HCT116 (cell line): ENCODE data around the gene NUMB. TPM values are rescaled to one million over a fixed set of nuclear protein-coding genes. Genes with fewer than 3 reads are reported as not detected.

Experiments
- ATAC-seq: fragments of 200-7000 bp; cut with Tn5 transposase; 2 replicates; pipeline ENCODE4 v1.9.1; 2020; ENCODE audit warnings: mild to moderate bottlenecking, moderate library complexity
- BruUV-seq: library from RNA; stranded (reverse); fragments of 400-500 nt; replicated peaks from 2 replicates; lab custom pipeline; 2021; lab: Mats Ljungman, UMichigan
- CTCF ChIA-PET: fragments of 300-600 bp; sonication (Branson Sonifier 250); formaldehyde crosslinking; loops from one replicate; lab custom pipeline; 2021; ENCODE audit warnings: antibody characterized with exemption; lab: Charles Lee
- POLR2A ChIA-PET: fragments of 300-600, 350-600 bp; sonication (Branson Sonifier 250); formaldehyde crosslinking; loops from one replicate; lab custom pipeline; 2021; ENCODE audit warnings: antibody characterized with exemption; lab: Charles Lee
- RAD21 ChIA-PET, 2 experiments: fragments of 300-600 bp; sonication (Branson Sonifier 250); formaldehyde crosslinking; loops; one replicate each; lab custom pipeline; 2023; ENCODE audit warnings: low total read pairs in 2 of 2; ENCODE audit not compliant: uncharacterized antibody in 2 of 2, unreplicated experiment in 2 of 2, low non-redundant PET in 1 of 2; lab: Charles Lee
- DNase-seq: peaks from one replicate; pipeline ENCODE4 v3.0.0-alpha.2; 2010; ENCODE audit warnings: low read depth, low spot score
- H2AFZ ChIP-seq: fragments of 200-600 bp; shearing (Covaris generic), sonication (generic); 2 replicates; pipeline ENCODE4 v1.6.1; 2017; ENCODE audit warnings: low read depth, mixed run types, mixed read lengths, antibody characterized with exemption, low read length; ENCODE audit not compliant: poor library complexity, severe bottlenecking
- H3K27ac ChIP-seq: 2 replicates; pipeline ENCODE4 v1.5.1; 2012; ENCODE audit warnings: low read depth, low read length
- H3K27me3 ChIP-seq: fragments of 200-600 bp; sonication (generic); 2 replicates; pipeline ENCODE4 v1.6.1; 2016; ENCODE audit warnings: mixed run types, low read length, mixed read lengths; ENCODE audit not compliant: insufficient read depth
- H3K36me3 ChIP-seq, 2 experiments: fragments of 200-500 bp in 1 of 2; fragments of 200-600 bp in 1 of 2; sonication (Bioruptor generic) in 1 of 2; sonication (generic) in 1 of 2; 2 replicates each; pipeline versions ENCODE4 v1.5.1 to v1.6.1; 2014 to 2016; ENCODE audit warnings: low read length in 2 of 2, inconsistent platforms in 1 of 2, mixed read lengths in 1 of 2, mixed run types in 1 of 2; ENCODE audit not compliant: insufficient read depth in 2 of 2, control insufficient read depth in 1 of 2
- H3K4me1 ChIP-seq, 2 experiments: fragments of 200-600 bp in 1 of 2; sonication (generic) in 1 of 2; 2 replicates each; pipeline versions ENCODE4 v1.5.1 to v1.6.1; 2012 to 2017; ENCODE audit warnings: low read length in 2 of 2, inconsistent platforms in 1 of 2, mild to moderate bottlenecking in 1 of 2, mixed read lengths in 1 of 2, mixed run types in 1 of 2, moderate library complexity in 1 of 2; ENCODE audit not compliant: insufficient read depth in 2 of 2, control insufficient read depth in 1 of 2
- H3K4me2 ChIP-seq: fragments of 200-600 bp; sonication (generic); 2 replicates; pipeline ENCODE4 v1.6.1; 2017; ENCODE audit warnings: mixed run types, low read length, mixed read lengths
- H3K4me3 ChIP-seq, 2 experiments: fragments of 200-600 bp in 1 of 2; sonication (generic) in 1 of 2; replicated peaks in 1 of 2; 2 replicates each; pipeline ENCODE4 v1.5.1; 2011 to 2016; ENCODE audit warnings: low read length in 2 of 2, control low read depth in 1 of 2, low read depth in 1 of 2, mild to moderate bottlenecking in 1 of 2, mixed read lengths in 1 of 2, mixed run types in 1 of 2
- H3K79me2 ChIP-seq: fragments of 200-600 bp; sonication (generic); 2 replicates; pipeline ENCODE4 v1.6.1; 2017; ENCODE audit warnings: mild to moderate bottlenecking, mixed run types, low read length, moderate library complexity, mixed read lengths; ENCODE audit not compliant: insufficient read depth
- H3K9ac ChIP-seq: fragments of 200-600 bp; sonication (generic); 2 replicates; pipeline ENCODE4 v1.6.1; 2016; ENCODE audit warnings: low read length, mixed read lengths
- H3K9me2 ChIP-seq: fragments of 200-600 bp; sonication (generic), shearing (Covaris generic); 2 replicates; pipeline ENCODE4 v1.6.1; 2017; ENCODE audit warnings: mixed run types, mild to moderate bottlenecking, moderate library complexity; ENCODE audit not compliant: insufficient read depth
- H3K9me3 ChIP-seq, 2 experiments: fragments of 200-500 bp in 1 of 2; fragments of 200-600 bp in 1 of 2; sonication (Bioruptor generic) in 1 of 2; sonication (generic) in 1 of 2; 2 replicates each; pipeline ENCODE4 v1.6.1; 2014 to 2017; ENCODE audit warnings: low read length in 2 of 2, mixed read lengths in 2 of 2, inconsistent platforms in 1 of 2, low read depth in 1 of 2, mild to moderate bottlenecking in 1 of 2, mixed run types in 1 of 2, moderate library complexity in 1 of 2; ENCODE audit not compliant: control insufficient read depth in 1 of 2, insufficient read depth in 1 of 2
- H4K20me1 ChIP-seq: fragments of 200-600 bp; sonication (generic), shearing (Covaris generic); 2 replicates; pipeline ENCODE4 v1.6.1; 2017; ENCODE audit warnings: mixed run types, mild to moderate bottlenecking, moderate library complexity; ENCODE audit not compliant: insufficient read depth
- CBX3 ChIP-seq: IDR thresholded peaks from 2 replicates; pipeline ENCODE4 v1.6.1; 2012; ENCODE audit warnings: low read depth
- CEBPB ChIP-seq: IDR thresholded peaks from 2 replicates; pipeline ENCODE4 v1.6.1; 2012; ENCODE audit warnings: low read depth
- FOSL1 ChIP-seq: IDR thresholded peaks from 2 replicates; pipeline ENCODE4 v1.6.1; 2012; ENCODE audit warnings: low read depth
- JUND ChIP-seq: IDR thresholded peaks from 2 replicates; pipeline ENCODE4 v1.6.1; 2012
- MAX ChIP-seq: IDR thresholded peaks from 2 replicates; pipeline ENCODE4 v1.6.1; 2012
- POLR2A ChIP-seq: IDR thresholded peaks from 2 replicates; pipeline ENCODE4 v1.7.0; 2011; ENCODE audit warnings: borderline replicate concordance; ENCODE audit not compliant: insufficient read depth, insufficient read length; ENCODE audit errors: extremely low read depth
- POLR2AphosphoS5 ChIP-seq: IDR thresholded peaks from 2 replicates; pipeline ENCODE4 v1.6.1; 2011; ENCODE audit warnings: mild to moderate bottlenecking, low read depth, low read length, moderate library complexity
- RAD21 ChIP-seq: IDR thresholded peaks from 2 replicates; pipeline ENCODE4 v1.6.1; 2012; ENCODE audit warnings: low read depth, mild to moderate bottlenecking
- SIN3A ChIP-seq: IDR thresholded peaks from 2 replicates; pipeline ENCODE4 v1.6.1; 2012; ENCODE audit warnings: low read depth
- YY1 ChIP-seq: IDR thresholded peaks from 2 replicates; pipeline ENCODE4 v1.6.1; 2011; ENCODE audit warnings: low read length, low read depth, moderate library complexity, mild to moderate bottlenecking; ENCODE audit not compliant: insufficient replicate concordance; ENCODE audit errors: extremely low read depth
- intact Hi-C: fragments of 100-400 bp; cut with micrococcal nuclease; formaldehyde crosslinking; loops from 2 replicates; pipeline ENCODE4 v1.10.0; 2022
- total RNA-seq: library from RNA; stranded (reverse); gene quantifications from one replicate; pipeline ENCODE4 v1.2.1, GENCODE V29; 2021; ENCODE audit not compliant: unreplicated experiment
- TF ChIP-seq, protein P1 (sequence below), 3 experiments: fragments of 200-600 bp in 1 of 3; sonication (generic) in 1 of 3; IDR thresholded peaks in 2 of 3; conservative IDR thresholded peaks in 1 of 3; 2 replicates each; pipeline ENCODE4 v1.5.1; 2012 to 2017; ENCODE audit warnings: low read depth in 2 of 3, low read length in 2 of 3, antibody characterized with exemption in 1 of 3, borderline replicate concordance in 1 of 3, control low read depth in 1 of 3, mild to moderate bottlenecking in 1 of 3, mixed read lengths in 1 of 3, mixed run types in 1 of 3, moderate library complexity in 1 of 3; ENCODE audit not compliant: insufficient read depth in 1 of 3
- TF ChIP-seq, protein P2 (sequence below): IDR thresholded peaks from 2 replicates; pipeline ENCODE4 v1.6.1; 2011; ENCODE audit warnings: mild to moderate bottlenecking, low read length, moderate library complexity; ENCODE audit not compliant: insufficient replicate concordance; ENCODE audit errors: extremely low read depth
- TF ChIP-seq, protein P3 (sequence below): IDR thresholded peaks from 2 replicates; pipeline ENCODE4 v1.6.1; 2012

The NUMB gene
- total RNA-seq, 1 experiment from 2014 or later = 43.0 TPM

GRCh38 chr14:73494593-73494992 is 36.2 kb upstream of the NUMB start (continued):
- TF ChIP-seq, protein P1, sequence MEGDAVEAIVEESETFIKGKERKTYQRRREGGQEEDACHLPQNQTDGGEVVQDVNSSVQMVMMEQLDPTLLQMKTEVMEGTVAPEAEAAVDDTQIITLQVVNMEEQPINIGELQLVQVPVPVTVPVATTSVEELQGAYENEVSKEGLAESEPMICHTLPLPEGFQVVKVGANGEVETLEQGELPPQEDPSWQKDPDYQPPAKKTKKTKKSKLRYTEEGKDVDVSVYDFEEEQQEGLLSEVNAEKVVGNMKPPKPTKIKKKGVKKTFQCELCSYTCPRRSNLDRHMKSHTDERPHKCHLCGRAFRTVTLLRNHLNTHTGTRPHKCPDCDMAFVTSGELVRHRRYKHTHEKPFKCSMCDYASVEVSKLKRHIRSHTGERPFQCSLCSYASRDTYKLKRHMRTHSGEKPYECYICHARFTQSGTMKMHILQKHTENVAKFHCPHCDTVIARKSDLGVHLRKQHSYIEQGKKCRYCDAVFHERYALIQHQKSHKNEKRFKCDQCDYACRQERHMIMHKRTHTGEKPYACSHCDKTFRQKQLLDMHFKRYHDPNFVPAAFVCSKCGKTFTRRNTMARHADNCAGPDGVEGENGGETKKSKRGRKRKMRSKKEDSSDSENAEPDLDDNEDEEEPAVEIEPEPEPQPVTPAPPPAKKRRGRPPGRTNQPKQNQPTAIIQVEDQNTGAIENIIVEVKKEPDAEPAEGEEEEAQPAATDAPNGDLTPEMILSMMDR (IDR thresholded peaks at IDR 0.05 in 2 of 3, conservative IDR thresholded peaks at IDR 0.05 in 1 of 3; ENCODE audit: borderline replicate concordance in 1 of 3, insufficient read depth in 1 of 3, low read depth in 2 of 3, low read length in 2 of 3) = no peak

GRCh38 chr14:73492670-73493069 is 34.3 kb upstream of the NUMB start:
- BruUV-seq = TSS peak; percentile 67
- no peak overlapping the region for H3K9ac ChIP-seq

DNA sequence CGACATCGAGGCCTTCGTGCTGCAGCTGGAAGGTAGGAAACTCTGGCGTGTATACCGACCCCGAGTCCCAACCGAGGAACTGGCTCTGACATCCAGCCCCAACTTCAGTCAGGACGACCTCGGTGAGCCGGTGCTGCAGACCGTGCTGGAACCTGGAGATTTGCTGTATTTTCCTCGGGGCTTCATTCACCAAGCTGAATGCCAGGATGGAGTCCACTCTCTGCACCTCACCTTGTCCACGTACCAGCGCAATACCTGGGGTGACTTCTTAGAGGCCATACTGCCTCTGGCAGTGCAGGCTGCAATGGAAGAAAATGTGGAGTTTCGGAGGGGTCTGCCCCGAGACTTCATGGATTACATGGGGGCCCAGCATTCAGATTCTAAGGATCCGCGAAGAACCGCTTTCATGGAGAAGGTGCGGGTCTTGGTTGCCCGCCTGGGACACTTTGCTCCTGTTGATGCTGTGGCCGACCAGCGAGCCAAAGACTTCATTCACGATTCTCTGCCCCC is 33.8 kb upstream of the NUMB start:
- H3K27me3 ChIP-seq = no peaks in the 10 kb centered on the region
- H3K9ac ChIP-seq = no peak overlapping the region
- H4K20me1 ChIP-seq = no peaks in the 10 kb centered on the region
- no peak for DNase-seq
- ChIA-PET RAD21 (no interaction called here), CTCF (no interaction called here), POLR2A (no interaction called here)
- no peaks in the 10 kb centered on the region for H3K9me3 ChIP-seq
- no peak overlapping the region for H3K4me3 ChIP-seq
- no peaks in the 10 kb centered on the region for H3K36me3 ChIP-seq
- ATAC-seq = no peak
- H3K9me2 ChIP-seq = no peaks in the 10 kb centered on the region
- H3K79me2 ChIP-seq = no peaks in the 10 kb centered on the region
- no TSS peak for BruUV-seq
- TF ChIP-seq, protein P2, sequence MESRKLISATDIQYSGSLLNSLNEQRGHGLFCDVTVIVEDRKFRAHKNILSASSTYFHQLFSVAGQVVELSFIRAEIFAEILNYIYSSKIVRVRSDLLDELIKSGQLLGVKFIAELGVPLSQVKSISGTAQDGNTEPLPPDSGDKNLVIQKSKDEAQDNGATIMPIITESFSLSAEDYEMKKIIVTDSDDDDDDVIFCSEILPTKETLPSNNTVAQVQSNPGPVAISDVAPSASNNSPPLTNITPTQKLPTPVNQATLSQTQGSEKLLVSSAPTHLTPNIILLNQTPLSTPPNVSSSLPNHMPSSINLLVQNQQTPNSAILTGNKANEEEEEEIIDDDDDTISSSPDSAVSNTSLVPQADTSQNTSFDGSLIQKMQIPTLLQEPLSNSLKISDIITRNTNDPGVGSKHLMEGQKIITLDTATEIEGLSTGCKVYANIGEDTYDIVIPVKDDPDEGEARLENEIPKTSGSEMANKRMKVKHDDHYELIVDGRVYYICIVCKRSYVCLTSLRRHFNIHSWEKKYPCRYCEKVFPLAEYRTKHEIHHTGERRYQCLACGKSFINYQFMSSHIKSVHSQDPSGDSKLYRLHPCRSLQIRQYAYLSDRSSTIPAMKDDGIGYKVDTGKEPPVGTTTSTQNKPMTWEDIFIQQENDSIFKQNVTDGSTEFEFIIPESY = no peak
- TF ChIP-seq POLR2A = no peak
- TF ChIP-seq SIN3A = no peak
- no peak for TF ChIP-seq FOSL1
- TF ChIP-seq JUND = no peak
- TF ChIP-seq MAX = no peak
- no peak for TF ChIP-seq CBX3
- no peak for TF ChIP-seq YY1
- TF ChIP-seq POLR2AphosphoS5 = no peak
- TF ChIP-seq RAD21 = no peak
- no peak for TF ChIP-seq CEBPB
- TF ChIP-seq, protein P3, sequence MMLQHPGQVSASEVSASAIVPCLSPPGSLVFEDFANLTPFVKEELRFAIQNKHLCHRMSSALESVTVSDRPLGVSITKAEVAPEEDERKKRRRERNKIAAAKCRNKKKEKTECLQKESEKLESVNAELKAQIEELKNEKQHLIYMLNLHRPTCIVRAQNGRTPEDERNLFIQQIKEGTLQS = no peak
- intact Hi-C loops = no loop called here
- H2AFZ ChIP-seq = no peak overlapping the region
- H3K27ac ChIP-seq = no peak overlapping the region
- H3K4me2 ChIP-seq = no peak overlapping the region
- H3K4me1 ChIP-seq = peaks cover 2 to 9% of the 10 kb centered on the region in 2 experiments; a peak in 3 of 4 replicates

More at GRCh38 chr14:73492670-73493069, 34.3 kb upstream of the NUMB start:
- H3K27me3 ChIP-seq = no peaks in the 10 kb centered on the region
- TF ChIP-seq JUND = no peak
- TF ChIP-seq, all 23 proteins: peak for 0
- Histone ChIP-seq H3K9me2 (no peaks in the 10 kb centered on the region), H3K9me3 (no peaks in the 10 kb centered on the region), H3K36me3 (no peaks in the 10 kb centered on the region), H3K4me1 (peaks cover 2 to 9% of the 10 kb centered on the region in 2 experiments; a peak in 3 of 4 replicates), H3K4me3 (no peak overlapping the region), H4K20me1 (no peaks in the 10 kb centered on the region), H3K4me2 (no peak overlapping the region), H3K79me2 (no peaks in the 10 kb centered on the region), H2AFZ (no peak overlapping the region), H3K27ac (no peak overlapping the region)
- intact Hi-C loops = no loop called here
- no peak for DNase-seq
- no peak for ATAC-seq
- ChIA-PET CTCF (no interaction called here), POLR2A (no interaction called here), RAD21 (no interaction called here)
